Measurements from ENCODE around the gene DPYSL4.

DPYSL4 gene

GRCh38 chr10:132145521-132146185 lies 41.1 kb upstream of the DPYSL4 start:
- TF ChIP-seq CTCF (IDR thresholded peaks at IDR 0.05; ENCODE audit: borderline replicate concordance, insufficient read depth, low read depth, low read length): no peak

GRCh38 chr10:132146271-132146671 lies 40.5 kb upstream of the DPYSL4 start:
- no peak overlapping the region for H3K4me3 ChIP-seq (ENCODE audit: low read depth, low read length)
- no peak for TF ChIP-seq CTCF (IDR thresholded peaks at IDR 0.05; ENCODE audit: borderline replicate concordance, insufficient read depth, low read depth, low read length)

More at GRCh38 chr10:132145521-132146185, 41.1 kb upstream of the DPYSL4 start:
- H3K4me3 ChIP-seq (ENCODE audit: low read depth, low read length): no peak overlapping the region

GRCh38 chr10:132146941-132147915 lies 39.5 kb upstream of the DPYSL4 start:
- no peak overlapping the region for H3K4me3 ChIP-seq (ENCODE audit: low read depth, low read length)
- TF ChIP-seq CTCF (IDR thresholded peaks at IDR 0.05; ENCODE audit: borderline replicate concordance, insufficient read depth, low read depth, low read length): no peak

DNA sequence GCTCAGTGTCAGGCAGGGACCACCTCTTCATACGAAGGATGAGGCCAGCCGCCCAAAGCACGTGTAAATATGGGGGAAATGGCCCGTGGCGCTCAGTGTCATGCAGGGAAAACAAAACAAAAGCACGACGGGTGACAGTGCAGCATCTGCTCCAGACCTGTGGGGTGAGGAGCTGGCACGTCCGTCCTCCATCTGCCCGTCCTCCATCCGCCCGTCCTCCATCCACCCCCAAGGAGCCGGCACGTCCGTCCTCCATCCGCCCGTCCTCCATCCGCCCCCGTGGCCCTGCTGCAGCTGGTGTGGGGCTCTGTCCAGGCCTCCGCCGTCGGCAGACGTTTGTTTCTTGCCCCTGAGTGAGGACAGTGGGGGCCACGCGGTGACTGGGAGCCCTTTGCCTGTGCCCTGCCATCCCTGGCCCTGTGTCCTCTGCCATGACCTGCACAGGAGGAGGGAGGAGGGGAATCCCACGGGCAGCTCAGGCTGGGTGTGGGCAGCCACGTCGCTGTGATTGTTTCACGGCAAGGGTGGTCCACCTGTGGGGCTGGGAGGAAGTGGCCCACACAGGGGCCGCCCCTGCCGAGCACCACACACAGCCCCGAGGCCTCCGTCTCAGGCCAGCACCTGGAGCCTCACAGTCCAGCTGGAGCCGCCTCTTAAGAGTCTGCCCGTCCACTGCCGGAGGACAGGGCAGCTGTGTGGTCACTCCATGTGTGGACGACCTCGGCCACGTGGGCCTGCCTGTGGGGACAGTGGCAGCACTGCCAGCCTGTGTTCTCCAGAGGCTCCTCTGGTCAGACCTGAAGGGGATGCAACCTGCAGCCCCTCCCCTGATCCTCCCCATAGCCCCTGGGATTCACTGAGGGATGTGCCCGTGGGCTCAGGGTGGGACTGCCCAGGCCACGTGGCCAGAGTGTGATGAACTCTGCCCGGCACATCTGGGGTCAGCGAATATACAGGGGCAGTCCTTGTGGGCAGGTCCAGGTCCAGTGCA lies 38.2 kb upstream of the DPYSL4 start:
- H3K4me3 ChIP-seq (ENCODE audit: low read depth, low read length): no peak overlapping the region
- no peak for TF ChIP-seq CTCF (IDR thresholded peaks at IDR 0.05; ENCODE audit: borderline replicate concordance, insufficient read depth, low read depth, low read length)

DNA sequence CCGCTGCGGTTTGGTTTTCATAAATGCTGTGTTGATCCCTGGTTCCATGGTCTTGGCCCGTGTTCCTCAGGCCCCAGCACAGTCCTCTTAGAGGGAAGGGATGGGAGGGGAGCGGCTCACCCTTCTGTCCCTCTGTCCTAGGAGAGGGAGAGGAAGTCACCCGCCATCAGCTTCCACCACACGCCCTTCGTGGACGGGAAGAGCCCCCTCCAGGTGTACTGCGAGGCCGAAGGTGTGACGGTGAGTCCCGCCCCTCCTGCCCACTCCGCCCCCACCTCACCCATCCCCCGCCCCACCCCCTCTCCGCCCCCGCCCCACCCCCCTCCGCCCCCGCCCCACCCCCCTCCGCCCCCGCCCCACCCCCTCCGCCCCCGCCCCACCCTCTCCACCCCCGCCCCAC lies 37.5 kb upstream of the DPYSL4 start:
- H3K4me3 ChIP-seq (ENCODE audit: low read depth, low read length): no peak overlapping the region
- no peak for TF ChIP-seq CTCF (IDR thresholded peaks at IDR 0.05; ENCODE audit: borderline replicate concordance, insufficient read depth, low read depth, low read length)

DNA sequence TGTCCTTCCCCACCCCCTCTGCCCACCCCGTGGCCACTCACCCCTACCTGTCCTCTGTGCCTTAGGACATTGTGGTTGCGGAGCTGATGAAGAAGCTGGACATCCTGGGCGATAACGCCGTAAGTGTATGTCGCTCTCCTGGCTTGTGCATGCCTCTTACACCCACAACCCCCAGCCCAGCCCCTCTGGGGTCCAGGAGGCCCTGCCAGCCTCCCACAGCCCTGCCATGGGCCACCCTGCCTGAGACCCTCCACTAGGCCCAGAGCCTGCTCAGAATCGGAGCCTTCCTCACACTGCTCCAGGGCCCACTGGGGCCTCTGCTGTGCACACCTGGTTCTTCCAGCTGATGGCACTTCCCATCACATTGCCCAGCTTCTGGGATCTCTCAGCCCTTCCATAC lies 36.8 kb upstream of the DPYSL4 start:
- TF ChIP-seq CTCF (IDR thresholded peaks at IDR 0.05; ENCODE audit: borderline replicate concordance, insufficient read depth, low read depth, low read length): no peak
- H3K4me3 ChIP-seq (ENCODE audit: low read depth, low read length): no peak overlapping the region

Measured in GM12875 (cell line).